ENCODE measurements around the gene SLC31A1. TPM values are rescaled to one million over a fixed set of nuclear protein-coding genes. Genes with fewer than 3 reads are reported as not detected.

SLC31A1 gene
- total and polyA plus RNA-seq, 2 of the 13 experiments (the other 11 are each of a cell fraction or from before 2014, with no cell fraction given), result 62.9 to 70.0 TPM

GRCh38 chr9:113216406-113216805 is 4.9 kb upstream of the SLC31A1 start (continued):
- TF ChIP-seq PRDM10 (CRISPR knock-in tag; IDR thresholded peaks at IDR 0.05; ENCODE audit: low read depth) (no peak), AKAP8 (CRISPR knock-in tag; IDR thresholded peaks at IDR 0.05) (no peak), ZNF274 (CRISPR knock-in tag; IDR thresholded peaks at IDR 0.05) (no peak), NRL (CRISPR knock-in tag; IDR thresholded peaks at IDR 0.05; ENCODE audit: borderline replicate concordance) (no peak), ARNT2 (CRISPR knock-in tag; IDR thresholded peaks at IDR 0.05; ENCODE audit: low read depth) (no peak), ZNF687 (CRISPR knock-in tag; IDR thresholded peaks at IDR 0.05) (no peak), ELF3 (CRISPR knock-in tag; IDR thresholded peaks at IDR 0.05) (no peak), CREBL2 (CRISPR knock-in tag; IDR thresholded peaks at IDR 0.05; ENCODE audit: borderline replicate concordance) (no peak)

Measured in HepG2 (cell line).